A549 treated with AZD9567 at 1 μM for 4 hours (cell line): ENCODE results near the gene FHL3. TPM values are rescaled to one million over a fixed set of nuclear protein-coding genes. Genes with fewer than 3 reads are reported as not detected.

Experiments
- total RNA-seq: library from RNA; stranded (reverse); fragments of 200-300 nt; extraction: Qiagen RNA extraction; gene quantifications from 5 replicates; pipeline ENCODE4 v1.2.3, GENCODE V29; 2022; ENCODE audit not compliant: insufficient read depth

FHL3 gene
- 6.2 to 8.9 TPM (median 7.7 TPM) in 5 replicates for total RNA-seq

GRCh38 chr1:38005195-38006007 is at the start of gene FHL3:
Gene FHL3, minus strand, starts transcription at chr1:38005514. Its CDS starts 6,102 bp downstream, at chr1:37999412.

GRCh38 chr1:38046333-38046883 is 41.1 kb upstream of the FHL3 start, which contains the start of gene POU3F1:
Gene POU3F1, minus strand, starts transcription at chr1:38046793. Its CDS starts 50 bp downstream, at chr1:38046743.

GRCh38 chr1:38012363-38013226 is 7.3 kb upstream of the FHL3 start, which contains the start of gene UTP11:
Gene UTP11, plus strand, starts transcription at chr1:38012734. Its CDS starts 69 bp downstream, at chr1:38012803.

Other genes starting within 250 kb of the FHL3 start
- gene EPHA10, start 240.4 kb downstream of the FHL3 start, total RNA-seq: 1.0 to 1.4 TPM (median 1.2 TPM) in 5 replicates
- gene MANEAL, start 211.7 kb downstream of the FHL3 start, total RNA-seq: 19.5 to 24.3 TPM (median 23.9 TPM) in 5 replicates
- 26.3 to 63.4 TPM (median 58.0 TPM) in 5 replicates for gene C1orf122, start 197.7 kb downstream of the FHL3 start, total RNA-seq
- gene YRDC, start 197.3 kb downstream of the FHL3 start, total RNA-seq: 13.0 to 19.0 TPM (median 17.8 TPM) in 5 replicates
- gene MTF1, start 145.9 kb downstream of the FHL3 start, total RNA-seq: 4.5 to 5.0 TPM (median 4.8 TPM) in 5 replicates
- 4.0 to 6.1 TPM (median 4.1 TPM) in 5 replicates for gene INPP5B, start 58.5 kb downstream of the FHL3 start, total RNA-seq
- 48.6 to 71.7 TPM (median 51.2 TPM) in 5 replicates for gene SF3A3, start 15.5 kb downstream of the FHL3 start, total RNA-seq
- gene UTP11, start 7.2 kb upstream of the FHL3 start, total RNA-seq: 37.9 to 72.9 TPM (median 42.0 TPM) in 5 replicates
- 0.10 to 0.13 TPM in 2 of 5 replicates, not detected in the others for gene POU3F1, start 41.3 kb upstream of the FHL3 start, total RNA-seq